HK-2 (cell line): ENCODE results near the gene ESRRA.

ENCODE experiments used
- DNase-seq: peaks from one replicate; pipeline ENCODE4 v3.0.0-alpha.2; 2018; ENCODE audit not compliant: unreplicated experiment

Gene ESRRA

GRCh38 chr11:64351136-64351631 lies 45.9 kb downstream of the ESRRA start:
- DNase-seq = no peak

- no peak for DNase-seq
These were observed 47.0 kb downstream of the ESRRA start for GRCh38 chr11:64352099-64352994.

GRCh38 chr11:64352995-64353714 lies 47.8 kb downstream of the ESRRA start:
- DNase-seq = no peak

- DNase-seq = no peak
These were observed 48.6 kb downstream of the ESRRA start for GRCh38 chr11:64353715-64354506.

- peak; percentile 80 for DNase-seq
These were observed 50.0 kb downstream of the ESRRA start for GRCh38 chr11:64355078-64355940.

- DNase-seq = no peak
These were observed 51.4 kb downstream of the ESRRA start for GRCh38 chr11:64356498-64357411.

GRCh38 chr11:64357446-64357845 lies 52.1 kb downstream of the ESRRA start:
- no peak for DNase-seq

GRCh38 chr11:64357904-64358535 lies 52.7 kb downstream of the ESRRA start:
- DNase-seq = peak; percentile 82

- no peak for DNase-seq
These were observed 53.2 kb downstream of the ESRRA start for GRCh38 chr11:64358536-64358906.

- peak; percentile 57 for DNase-seq
These were observed 53.8 kb downstream of the ESRRA start, which contains the start of gene RPS6KA4 for GRCh38 chr11:64358907-64359711. TSS of gene RPS6KA4 (plus strand) at chr11:64359162. CDS start at chr11:64359236, 74 bp downstream.

GRCh38 chr11:64359712-64360445 lies 54.6 kb downstream of the ESRRA start:
- no peak for DNase-seq

GRCh38 chr11:64360448-64360921 lies 55.2 kb downstream of the ESRRA start:
- DNase-seq = no peak

- DNase-seq = no peak
These were observed 56.3 kb downstream of the ESRRA start for GRCh38 chr11:64361659-64362058.

GRCh38 chr11:64362339-64362738 lies 57.0 kb downstream of the ESRRA start:
- no peak for DNase-seq

- DNase-seq = no peak
These were observed 59.1 kb downstream of the ESRRA start for GRCh38 chr11:64364435-64364834.

GRCh38 chr11:64364911-64365310 lies 59.6 kb downstream of the ESRRA start:
- no peak for DNase-seq
